ENCODE results near the gene CAP2.
"Not testable (repeated sequence)": the region's sequence is repeated elsewhere in the genome, so short reads cannot be mapped to it uniquely, and the experiment has no call there.

Gene CAP2

DNA sequence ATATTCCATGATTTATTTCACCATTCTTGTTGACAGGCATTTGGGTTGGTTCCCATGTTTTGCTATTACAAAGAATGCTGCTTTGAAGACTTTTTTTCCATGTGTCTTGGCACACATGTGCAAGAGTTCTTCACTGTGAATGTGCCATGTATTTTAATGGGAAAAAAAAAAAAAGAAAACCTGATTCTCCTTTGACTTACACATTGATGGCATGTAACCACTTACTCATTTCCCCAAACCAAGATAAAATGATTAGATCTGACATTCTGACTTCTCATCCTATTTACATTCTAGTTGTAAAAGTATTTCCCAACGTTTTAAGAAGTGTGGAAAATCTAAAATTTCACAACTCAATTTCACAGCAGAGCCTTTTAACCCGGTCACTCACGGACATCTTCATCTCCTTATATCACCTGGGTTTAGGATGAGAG lies 4.4 kb downstream of the CAP2 start:
- no peak for ATAC-seq
- no peak for DNase-seq

DNA sequence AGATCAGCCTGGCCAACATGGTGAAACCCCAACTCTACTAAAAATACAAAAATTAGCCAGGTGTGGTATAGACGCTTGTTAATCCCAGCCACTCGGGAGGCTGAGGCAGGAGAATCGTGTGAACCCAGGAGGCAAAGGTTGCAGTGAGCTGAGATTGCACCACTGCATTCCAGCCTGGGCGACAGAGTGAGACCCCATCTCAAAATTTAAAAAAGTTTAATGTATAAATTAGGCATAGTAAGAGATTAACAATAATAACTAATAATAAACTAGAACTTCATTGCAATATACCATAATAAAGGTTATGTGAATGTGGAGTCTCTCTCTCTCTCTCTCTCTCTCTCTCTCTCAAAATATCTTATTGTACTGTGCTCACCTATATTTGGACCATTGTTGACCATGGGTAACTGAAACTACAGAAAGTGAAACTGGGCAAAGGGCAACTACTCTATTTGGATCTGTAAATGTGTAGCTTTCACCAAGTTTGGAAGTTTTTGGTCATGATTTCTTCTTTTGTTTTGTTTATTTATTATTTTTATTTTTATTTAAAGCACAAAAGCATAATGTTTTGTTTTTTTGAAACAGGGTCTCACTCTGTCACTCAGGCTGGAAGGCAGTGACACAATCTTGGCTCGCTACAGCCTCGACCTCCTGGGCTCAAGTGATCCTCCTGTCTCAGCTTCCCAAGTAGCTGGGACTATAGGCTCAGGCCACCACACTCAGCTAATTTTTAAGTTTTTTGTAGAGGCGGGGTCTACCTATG lies 12.0 kb downstream of the CAP2 start:
- not testable (repeated sequence) for ATAC-seq, DNase-seq

DNA sequence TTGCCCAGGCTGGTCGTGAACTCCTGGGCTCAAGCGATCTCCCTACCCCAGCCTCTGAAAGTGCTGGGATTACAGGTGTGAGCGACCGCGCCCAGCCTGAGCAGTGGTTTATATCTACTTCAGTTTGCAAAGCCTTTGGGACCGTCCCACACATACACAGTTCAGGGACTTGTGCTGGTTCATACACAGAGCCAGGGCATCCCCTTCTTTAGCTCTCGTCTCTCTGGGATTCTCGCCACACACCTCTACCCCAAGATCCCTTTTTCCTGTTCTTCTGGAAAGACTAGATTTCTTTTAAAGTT lies 12.5 kb downstream of the CAP2 start:
- no peak for ATAC-seq
- DNase-seq: no peak

DNA sequence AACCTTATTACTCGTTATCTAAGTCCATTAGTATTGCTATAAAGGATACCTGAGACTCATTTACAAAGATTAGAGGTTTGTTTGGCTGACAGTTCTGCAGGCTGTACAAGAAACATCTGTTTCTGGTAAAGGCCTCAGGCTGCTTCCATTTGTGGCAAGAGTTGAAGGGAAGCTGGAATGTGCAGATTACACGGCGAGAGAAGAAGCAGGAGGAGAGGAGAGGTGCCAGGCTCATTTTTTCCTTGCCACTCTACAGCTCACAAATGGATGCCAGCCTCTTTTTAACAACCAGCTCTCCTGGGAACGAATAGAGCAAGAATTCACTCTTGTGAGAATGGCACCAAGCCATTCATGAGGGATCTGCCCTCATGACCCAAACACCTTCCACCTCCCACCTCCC lies 14.7 kb downstream of the CAP2 start:
- no peak for ATAC-seq
- no peak for DNase-seq

DNA sequence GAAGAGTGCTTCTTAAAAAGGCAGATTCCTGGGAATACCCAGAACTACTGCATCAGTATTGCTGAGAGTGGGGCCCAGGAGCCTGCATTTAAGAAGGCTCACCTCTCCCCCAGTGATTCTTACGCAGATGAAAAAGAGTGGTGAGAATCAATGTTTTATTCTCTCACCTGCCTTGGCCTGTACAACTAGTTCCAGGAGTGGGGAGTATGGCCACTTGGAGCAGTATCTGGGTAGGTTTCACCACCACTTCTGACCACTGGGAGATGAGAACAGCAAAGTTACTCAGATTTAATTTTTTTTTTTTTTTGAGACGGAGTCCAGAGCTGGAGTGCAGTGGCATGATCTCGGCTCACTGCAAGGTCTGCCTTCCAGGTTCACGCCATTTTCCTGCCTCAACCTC lies 16.9 kb downstream of the CAP2 start:
- no peak for DNase-seq
- ATAC-seq: no peak

DNA sequence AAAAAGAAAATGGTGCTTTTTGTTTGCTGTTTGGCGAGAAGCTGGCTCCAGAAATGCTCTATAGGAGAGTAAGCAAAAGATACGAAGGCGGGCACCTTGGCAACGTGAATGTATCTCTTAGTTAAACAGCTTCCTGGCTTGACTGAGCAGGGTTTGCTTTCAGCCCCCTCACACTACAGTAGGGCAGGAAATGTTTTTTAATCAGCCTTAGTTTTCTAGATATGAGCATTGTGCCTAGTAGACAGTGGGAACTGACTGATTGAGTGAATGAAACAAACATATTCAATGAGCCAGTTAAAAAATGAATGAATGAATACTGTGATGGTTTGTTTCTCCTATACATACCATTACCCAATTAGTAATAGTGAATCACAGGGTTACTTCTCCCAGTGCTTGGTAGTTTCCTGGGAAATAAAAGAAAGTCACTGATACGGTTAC lies 19.9 kb downstream of the CAP2 start:
- no peak for ATAC-seq
- no peak for DNase-seq

GRCh38 chr6:17414395-17414794 lies 21.0 kb downstream of the CAP2 start:
- not testable (repeated sequence) for ATAC-seq, DNase-seq

DNA sequence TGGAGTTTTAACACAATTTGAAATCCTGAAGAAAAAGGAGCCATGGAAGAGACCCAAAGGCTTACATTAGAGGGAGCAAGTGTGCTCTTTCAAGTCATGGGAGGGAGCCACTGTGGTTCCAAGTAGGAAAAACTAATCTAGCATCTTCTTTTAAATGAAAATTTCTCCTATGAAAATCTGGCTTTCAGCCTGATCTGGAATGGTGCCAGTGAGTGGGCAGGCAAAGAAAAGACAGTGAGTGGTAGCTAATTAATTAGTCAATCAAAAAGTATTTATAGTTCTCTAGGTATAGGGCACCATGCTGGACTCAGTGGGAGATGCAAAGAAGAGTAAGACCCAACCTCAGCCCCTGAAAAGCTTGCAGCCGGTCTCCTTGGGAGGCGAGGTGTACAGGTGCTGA lies 21.9 kb downstream of the CAP2 start:
- ATAC-seq (no peak), DNase-seq (no peak)

DNA sequence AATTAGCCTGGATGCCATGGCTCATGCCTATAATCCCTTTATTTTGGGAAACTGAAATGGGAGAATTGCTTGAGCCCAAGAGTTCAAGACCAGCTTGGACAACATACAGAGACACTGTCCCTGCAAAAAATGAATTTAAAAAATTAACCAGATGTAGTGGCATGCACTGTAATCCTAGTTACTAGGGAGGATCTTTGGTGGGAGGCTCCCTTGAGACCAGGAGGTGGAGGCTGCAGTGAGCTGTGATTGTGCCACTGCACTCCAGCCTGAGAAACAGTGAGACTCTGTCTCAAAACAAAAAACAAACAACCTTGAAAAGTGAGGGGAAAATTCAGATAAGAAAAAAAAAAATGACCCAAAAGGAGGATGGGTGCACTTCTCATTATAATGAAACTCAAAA lies 23.4 kb downstream of the CAP2 start:
- DNase-seq (no peak), ATAC-seq (no peak)

- ATAC-seq (no peak), DNase-seq (no peak)
Observed at GRCh38 chr6:17417817-17418216, 24.4 kb downstream of the CAP2 start.

DNA sequence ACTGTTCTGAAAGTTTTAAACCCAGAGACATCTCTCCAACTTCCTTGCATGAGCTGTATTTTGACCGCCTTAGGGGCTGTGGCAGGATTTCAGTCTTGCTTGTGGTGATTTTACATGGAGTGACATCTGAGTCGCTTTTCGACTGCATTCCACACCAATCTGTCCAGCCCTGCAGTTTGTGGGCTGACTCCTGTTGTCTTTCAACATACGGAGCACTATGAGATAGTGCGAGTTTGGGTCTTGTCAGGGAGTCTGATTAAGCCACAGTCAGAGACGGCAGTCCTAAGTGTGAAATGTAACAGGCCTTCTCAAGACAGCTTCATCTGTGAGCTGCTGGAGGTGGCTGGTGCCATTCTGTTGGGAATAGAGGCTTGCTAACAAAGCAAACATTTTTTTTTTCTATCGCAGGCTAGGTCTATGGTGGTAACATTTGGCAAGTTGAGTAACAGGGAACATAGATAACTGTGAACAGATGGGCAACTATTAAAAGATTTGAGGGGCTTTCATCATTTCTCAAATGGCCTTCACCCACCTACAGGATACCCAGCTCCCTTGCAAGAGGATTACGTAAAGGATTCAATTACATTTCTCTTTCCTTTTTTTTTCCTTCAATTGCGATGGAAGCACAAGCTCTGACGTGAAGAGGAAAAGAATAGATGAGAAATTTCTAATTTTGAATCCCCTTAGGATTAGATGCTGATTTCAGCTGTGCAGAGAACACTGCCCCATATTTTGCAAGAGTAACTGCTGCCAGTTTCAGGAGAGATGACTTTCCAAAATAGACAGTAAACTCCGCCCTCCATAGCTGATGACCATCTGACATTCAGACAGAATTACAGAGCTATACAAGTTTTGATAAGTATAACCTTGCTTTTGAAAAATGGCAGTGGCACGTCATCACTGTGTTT lies 25.1 kb downstream of the CAP2 start:
- ATAC-seq: no peak
- DNase-seq: no peak

GRCh38 chr6:17419189-17419575 lies 25.8 kb downstream of the CAP2 start:
- no peak for DNase-seq
- ATAC-seq: no peak

DNA sequence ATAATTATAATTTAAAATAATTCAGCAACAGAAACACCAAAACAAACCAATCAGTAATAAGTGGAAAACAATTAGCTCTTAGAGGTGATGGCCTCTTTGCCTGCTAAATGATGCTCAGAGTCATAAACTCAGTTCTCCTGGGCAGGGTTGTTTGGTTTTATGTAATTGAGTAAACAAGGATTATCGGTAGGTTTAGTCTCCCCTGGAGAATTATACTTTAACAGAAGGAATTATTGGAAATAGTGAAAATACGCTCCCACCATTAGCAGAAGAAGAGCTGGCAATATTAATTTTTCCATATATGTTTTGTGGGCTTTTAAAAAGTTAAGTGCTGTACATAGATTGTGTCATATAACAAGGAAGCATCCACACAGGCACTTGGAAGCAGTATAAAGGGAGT lies 27.0 kb downstream of the CAP2 start:
- DNase-seq (no peak), ATAC-seq (no peak)

- ATAC-seq: no peak
- DNase-seq: no peak
Observed at GRCh38 chr6:17421406-17421805, 28.0 kb downstream of the CAP2 start.

- ATAC-seq (no peak), DNase-seq (no peak)
Observed at GRCh38 chr6:17423026-17423425, 29.6 kb downstream of the CAP2 start.

DNA sequence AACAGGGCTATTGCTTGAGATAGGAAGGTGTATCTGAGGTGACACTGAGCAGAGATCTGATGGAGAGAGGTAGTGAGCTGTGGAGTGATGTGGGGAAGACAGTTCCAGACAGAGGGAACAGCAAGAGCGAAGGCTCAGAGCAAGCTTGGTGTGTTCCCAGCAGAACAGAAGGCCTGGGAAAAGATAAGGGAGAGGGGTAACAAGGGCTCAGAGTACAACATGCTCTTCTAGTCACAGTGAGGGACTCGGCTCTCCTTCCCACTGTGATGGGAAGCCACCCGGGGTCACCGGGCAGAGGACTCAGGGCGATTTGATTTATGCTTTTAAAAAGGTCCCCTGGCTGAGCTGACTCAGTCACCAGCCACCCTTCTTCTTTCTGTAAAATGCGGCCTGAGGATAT lies 33.7 kb downstream of the CAP2 start:
- ATAC-seq (no peak), DNase-seq (no peak)

DNA sequence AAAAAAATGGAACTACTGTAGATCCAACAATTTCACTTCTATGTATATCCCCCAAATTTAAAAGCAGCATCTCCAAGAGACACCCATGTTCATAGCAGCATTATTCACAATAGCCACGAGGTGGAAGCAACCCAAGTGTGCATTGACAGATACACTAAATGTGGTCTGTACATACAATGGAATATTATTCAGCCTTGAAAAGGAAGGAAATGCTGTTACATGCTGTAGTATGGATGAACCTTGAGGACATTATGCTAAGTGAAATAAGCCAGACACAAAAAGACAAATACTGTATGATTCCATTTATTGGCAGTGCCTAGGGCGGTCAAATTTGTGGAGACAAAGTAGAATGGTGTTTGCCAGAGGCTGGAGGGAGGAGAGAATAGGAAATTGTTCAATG lies 34.2 kb downstream of the CAP2 start:
- no peak for ATAC-seq

DNA sequence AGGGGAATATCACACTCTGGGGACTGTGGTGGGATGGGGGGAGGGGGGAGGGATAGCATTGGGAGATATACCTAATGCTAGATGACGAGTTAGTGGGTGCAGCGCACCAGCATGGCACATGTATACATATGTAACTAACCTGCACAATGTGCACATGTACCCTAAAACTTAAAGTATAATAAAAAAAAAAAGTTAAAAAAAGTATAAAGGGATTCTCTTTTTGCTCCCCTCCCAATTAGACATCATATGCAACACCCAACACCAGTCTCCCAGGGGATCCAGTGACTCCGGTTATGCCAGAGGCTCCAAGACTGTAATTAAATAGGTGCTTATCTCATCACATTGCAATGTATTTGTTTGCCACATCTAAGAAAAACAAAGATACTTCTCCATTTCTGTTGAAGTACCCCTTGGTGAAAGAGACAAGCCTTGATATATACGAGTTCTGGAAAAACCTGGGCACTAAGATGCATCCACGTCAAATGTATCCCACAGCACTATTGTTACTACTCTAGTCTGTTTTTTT lies 35.3 kb downstream of the CAP2 start:
- ATAC-seq, DNase-seq: not testable (repeated sequence)

More for the DNA sequence above, 34.2 kb downstream of the CAP2 start:
- DNase-seq: no peak

DNA sequence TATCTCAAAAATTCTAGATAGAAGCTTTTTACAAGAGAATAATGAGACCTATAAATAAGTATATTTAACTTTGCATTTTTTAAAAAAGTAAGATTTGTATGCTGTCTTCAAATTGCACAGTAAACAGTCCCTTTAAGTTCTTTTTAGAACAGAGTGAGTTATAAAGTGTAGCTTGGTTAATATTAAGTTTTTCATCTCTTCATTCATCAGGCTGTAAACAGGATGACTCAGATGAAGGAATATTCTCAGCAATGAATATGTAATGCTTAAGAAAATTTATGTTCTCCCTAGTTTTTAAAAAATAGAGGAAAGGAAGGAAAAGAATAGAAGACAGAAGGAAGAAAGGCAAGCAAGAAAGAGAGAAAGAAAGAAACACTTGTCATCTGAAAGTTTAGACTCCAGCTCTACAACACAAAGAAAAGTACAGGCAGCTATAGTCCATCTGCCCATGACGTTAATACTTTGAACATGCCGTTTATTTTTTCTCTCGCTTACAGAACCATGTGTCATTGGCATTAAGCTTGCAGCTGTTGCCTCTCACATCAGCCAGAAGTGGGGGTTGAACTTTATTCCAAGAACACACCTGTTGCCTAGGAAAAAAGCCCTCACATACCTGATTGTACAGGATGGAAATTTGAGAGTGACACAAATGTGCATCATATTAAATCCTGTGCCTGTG lies 36.1 kb downstream of the CAP2 start:
- no peak for DNase-seq
- no peak for ATAC-seq

- DNase-seq: no peak
- ATAC-seq: no peak
Observed at GRCh38 chr6:17431581-17431980, 38.2 kb downstream of the CAP2 start.

DNA sequence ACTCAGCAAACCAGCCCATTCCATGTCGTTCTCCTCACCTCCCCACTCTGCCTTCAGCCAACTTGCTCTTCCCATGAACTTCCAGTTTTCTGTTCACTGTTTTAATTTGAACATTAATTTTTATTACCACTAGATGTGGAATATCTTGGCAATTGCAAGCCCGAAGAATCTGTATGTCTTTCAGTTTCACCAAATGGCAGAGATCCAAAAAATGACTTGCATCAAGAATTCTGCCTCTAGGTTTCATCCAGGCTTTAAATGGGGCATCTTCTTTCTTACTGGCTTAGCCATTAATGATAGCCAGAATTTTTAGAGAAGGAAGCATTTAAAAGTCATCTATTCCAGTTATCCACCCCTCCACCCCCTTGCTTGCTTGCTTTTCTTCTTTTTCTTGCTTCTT lies 39.0 kb downstream of the CAP2 start:
- no peak for ATAC-seq

DNA sequence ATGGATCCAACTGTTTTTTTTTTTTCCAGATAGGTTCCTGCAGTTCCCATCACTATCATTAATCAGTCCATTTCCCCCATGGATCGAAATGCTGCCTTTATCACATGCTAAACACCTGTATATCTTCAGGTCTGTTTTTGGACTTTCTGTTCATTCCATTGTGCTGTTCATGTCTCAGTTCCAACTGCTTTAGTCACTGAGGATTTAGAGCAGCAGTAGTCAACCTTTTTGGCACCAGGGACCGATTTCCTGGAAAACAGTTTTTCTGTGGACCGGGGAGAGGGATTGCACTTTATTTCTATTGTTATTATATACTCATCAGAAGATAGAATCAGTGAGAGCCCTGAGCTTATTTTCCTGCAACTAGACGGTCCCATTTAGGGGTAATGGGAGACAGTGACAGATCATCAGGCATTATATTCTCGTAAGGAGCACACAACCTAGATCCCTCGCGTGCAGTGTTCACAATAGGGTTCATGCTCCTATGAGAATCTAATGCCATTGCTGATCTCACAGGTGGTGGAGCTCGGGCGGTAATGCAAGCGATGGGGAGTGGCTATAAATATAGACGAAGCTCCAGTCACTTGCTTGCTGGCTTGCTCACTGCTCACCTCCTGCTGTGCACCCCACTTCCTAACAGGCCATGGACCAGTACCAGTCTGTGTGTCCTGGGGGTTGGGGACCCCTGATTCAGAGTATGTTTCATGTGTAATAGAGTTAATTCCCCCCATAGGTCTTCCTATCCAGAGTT lies 46.0 kb downstream of the CAP2 start:
- no peak for ATAC-seq

More for the DNA sequence above, 39.0 kb downstream of the CAP2 start:
- no peak for DNase-seq

More for the DNA sequence above, 46.0 kb downstream of the CAP2 start:
- DNase-seq: no peak

Data from stimulated activated naive CD8-positive, alpha-beta T cell treated with anti-CD3 and anti-CD28 coated beads, Interleukin-15, Interleukin-2, amounts not matched to agents 100 U/mL and 50 U/mL, for 24 hours (primary cell).